ENCODE data around the gene CEACAM8.

DNA sequence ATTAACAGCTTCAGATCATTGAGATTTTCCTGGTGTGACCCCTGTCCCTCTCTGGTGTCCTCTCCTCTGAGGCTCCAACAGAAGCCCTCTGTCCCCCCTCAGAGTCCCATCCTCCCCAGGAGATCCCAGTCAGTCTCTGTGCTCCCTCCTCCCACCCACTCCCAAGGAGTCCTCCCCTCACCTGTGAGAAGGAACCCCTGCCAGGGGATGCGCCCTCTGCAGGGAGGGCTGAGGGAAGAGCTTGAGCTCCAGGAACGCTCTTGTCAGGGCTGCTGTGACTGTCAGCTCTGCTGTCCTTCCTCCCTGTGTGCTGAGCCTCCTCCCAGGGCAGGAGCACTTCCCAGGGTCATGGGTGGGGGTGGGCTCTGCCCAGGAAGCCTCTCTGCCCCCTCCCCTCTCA, 33.2 kb downstream of the CEACAM8 start:
- no peak for TF ChIP-seq EZH2 (IDR thresholded peaks at IDR 0.05; ENCODE audit: insufficient read depth, low read length)
- TF ChIP-seq, protein P1, sequence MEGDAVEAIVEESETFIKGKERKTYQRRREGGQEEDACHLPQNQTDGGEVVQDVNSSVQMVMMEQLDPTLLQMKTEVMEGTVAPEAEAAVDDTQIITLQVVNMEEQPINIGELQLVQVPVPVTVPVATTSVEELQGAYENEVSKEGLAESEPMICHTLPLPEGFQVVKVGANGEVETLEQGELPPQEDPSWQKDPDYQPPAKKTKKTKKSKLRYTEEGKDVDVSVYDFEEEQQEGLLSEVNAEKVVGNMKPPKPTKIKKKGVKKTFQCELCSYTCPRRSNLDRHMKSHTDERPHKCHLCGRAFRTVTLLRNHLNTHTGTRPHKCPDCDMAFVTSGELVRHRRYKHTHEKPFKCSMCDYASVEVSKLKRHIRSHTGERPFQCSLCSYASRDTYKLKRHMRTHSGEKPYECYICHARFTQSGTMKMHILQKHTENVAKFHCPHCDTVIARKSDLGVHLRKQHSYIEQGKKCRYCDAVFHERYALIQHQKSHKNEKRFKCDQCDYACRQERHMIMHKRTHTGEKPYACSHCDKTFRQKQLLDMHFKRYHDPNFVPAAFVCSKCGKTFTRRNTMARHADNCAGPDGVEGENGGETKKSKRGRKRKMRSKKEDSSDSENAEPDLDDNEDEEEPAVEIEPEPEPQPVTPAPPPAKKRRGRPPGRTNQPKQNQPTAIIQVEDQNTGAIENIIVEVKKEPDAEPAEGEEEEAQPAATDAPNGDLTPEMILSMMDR (IDR thresholded peaks at IDR 0.05; ENCODE audit: insufficient read depth, low read depth, low read length), result no peak
